CD14-positive monocyte (primary cell): ENCODE data around the gene NBEA. TPM values are rescaled to one million over a fixed set of nuclear protein-coding genes. Genes with fewer than 3 reads are reported as not detected.

Experiments
- DNase-seq, 3 donors: peaks; one replicate each; pipeline ENCODE4 v3.0.0-alpha.2; 2011 to 2022
- H2AFZ ChIP-seq: 2 replicates; pipeline ENCODE4 v1.6.0; 2012; ENCODE audit warnings: mild to moderate bottlenecking, low read depth, low read length, inconsistent platforms; ENCODE audit not compliant: insufficient read depth, poor library complexity, severe bottlenecking
- H3K27ac ChIP-seq, 2 donors: 1 replicate in 1 of 2; 2 replicates in 1 of 2; pipeline ENCODE4 v1.5.1; 2012 to 2013; ENCODE audit warnings: low read length in 2 of 2, control low read depth in 1 of 2, inconsistent platforms in 1 of 2, low read depth in 1 of 2, mild to moderate bottlenecking in 1 of 2
- H3K27me3 ChIP-seq, 2 donors: one replicate each; pipeline versions ENCODE4 v1.6.0 to v1.6.1; 2011 to 2013; ENCODE audit warnings: low read length in 2 of 2; ENCODE audit not compliant: control insufficient read depth in 2 of 2, insufficient read depth in 2 of 2
- H3K36me3 ChIP-seq, 2 donors: replicated peaks in 1 of 2; 1 replicate in 1 of 2; 2 replicates in 1 of 2; pipeline versions ENCODE4 v1.5.1 to v1.6.1; 2012 to 2013; ENCODE audit warnings: low read length in 2 of 2, control low read depth in 1 of 2, inconsistent platforms in 1 of 2, mild to moderate bottlenecking in 1 of 2; ENCODE audit not compliant: insufficient read depth in 2 of 2, control insufficient read depth in 1 of 2
- H3K4me1 ChIP-seq, 2 donors: 1 replicate in 1 of 2; 2 replicates in 1 of 2; pipeline versions ENCODE4 v1.5.1 to v1.6.1; 2012 to 2013; ENCODE audit warnings: low read length in 2 of 2, control low read depth in 1 of 2, inconsistent platforms in 1 of 2, mild to moderate bottlenecking in 1 of 2, moderate library complexity in 1 of 2; ENCODE audit not compliant: insufficient read depth in 2 of 2, control insufficient read depth in 1 of 2
- H3K4me2 ChIP-seq: replicated peaks from 2 replicates; pipeline ENCODE3; 2012; ENCODE audit warnings: low read length, moderate library complexity, mild to moderate bottlenecking; ENCODE audit not compliant: poor library complexity, severe bottlenecking; ENCODE audit errors: extremely low read depth
- H3K4me3 ChIP-seq, 3 experiments: fragments of 200-600 bp in 1 of 3; sonication (generic) in 1 of 3; replicated peaks in 1 of 3; 1 replicate in 2 of 3; 2 replicates in 1 of 3; pipeline ENCODE4 v1.5.1; 2011 to 2013; ENCODE audit warnings: low read length in 3 of 3, mild to moderate bottlenecking in 3 of 3, control low read depth in 2 of 3, low read depth in 2 of 3, inconsistent platforms in 1 of 3, moderate library complexity in 1 of 3
- H3K79me2 ChIP-seq: 2 replicates; pipeline ENCODE4 v1.6.0; 2012; ENCODE audit warnings: mild to moderate bottlenecking, control low read depth, inconsistent platforms, low read length, moderate library complexity; ENCODE audit not compliant: insufficient read depth
- H3K9ac ChIP-seq: 2 replicates; pipeline ENCODE4 v1.6.0; 2017; ENCODE audit warnings: low read length, mild to moderate bottlenecking; ENCODE audit not compliant: insufficient read depth, poor library complexity, severe bottlenecking
- H3K9me3 ChIP-seq, 2 donors: replicated peaks in 1 of 2; 1 replicate in 1 of 2; 2 replicates in 1 of 2; pipeline versions ENCODE4 v1.5.1 to v1.6.1; 2012 to 2013; ENCODE audit warnings: low read length in 2 of 2, control low read depth in 1 of 2; ENCODE audit not compliant: control insufficient read depth in 1 of 2, insufficient read depth in 1 of 2
- H4K20me1 ChIP-seq: 2 replicates; pipeline ENCODE4 v1.6.0; 2012; ENCODE audit warnings: mild to moderate bottlenecking, low read length, control low read depth, moderate library complexity; ENCODE audit not compliant: insufficient read depth
- H3K27ac Mint-ChIP-seq, 7 donors: one replicate each; pipeline ENCODE4 v1.8.0; 2020; ENCODE audit warnings: mild to moderate bottlenecking in 7 of 7, mixed read lengths in 7 of 7, moderate library complexity in 6 of 7, inconsistent platforms in 2 of 7
- H3K27me3 Mint-ChIP-seq, 3 donors: one replicate each; pipeline ENCODE4 v1.8.0; 2021 to 2022; ENCODE audit warnings: low read depth in 3 of 3, mild to moderate bottlenecking in 3 of 3, mixed read lengths in 3 of 3, moderate library complexity in 3 of 3, inconsistent platforms in 1 of 3
- H3K36me3 Mint-ChIP-seq, 2 donors: one replicate each; pipeline ENCODE4 v1.8.0; 2020; ENCODE audit warnings: mixed read lengths in 2 of 2, inconsistent platforms in 1 of 2, mild to moderate bottlenecking in 1 of 2
- H3K4me1 Mint-ChIP-seq: one replicate; pipeline ENCODE4 v1.8.0; 2020; ENCODE audit warnings: mild to moderate bottlenecking, mixed read lengths
- H3K4me3 Mint-ChIP-seq, 2 donors: one replicate each; pipeline ENCODE4 v1.8.0; 2020; ENCODE audit warnings: mild to moderate bottlenecking in 2 of 2, mixed read lengths in 2 of 2, moderate library complexity in 1 of 2
- H3K9me3 Mint-ChIP-seq, 7 donors: one replicate each; pipeline ENCODE4 v1.8.0; 2020 to 2022; ENCODE audit warnings: mixed read lengths in 7 of 7, mild to moderate bottlenecking in 6 of 7, moderate library complexity in 6 of 7, inconsistent platforms in 2 of 7
- CTCF ChIP-seq: fragments of 200-600 bp; IDR thresholded peaks from one replicate; pipeline ENCODE4 v1.8.0; 2022; ENCODE audit warnings: antibody characterized with exemption, mild to moderate bottlenecking
- WGBS: methylation state at CpG from one replicate; pipeline ENCODE4 v1.1.5; 2013; ENCODE audit warnings: missing lambda C conversion rate; ENCODE audit not compliant: insufficient coverage; 5-methylcytosine and 5-hydroxymethylcytosine counted together
- intact Hi-C, 2 donors: fragments of 100-400 bp; cut with micrococcal nuclease; formaldehyde crosslinking; loops; one replicate each; pipeline versions ENCODE4 v1.15.0 to v1.15.1; 2023
- polyA plus RNA-seq, 3 donors: library from polyadenylated mRNA; depleted of rRNA in 1 of 3; unstranded in 2 of 3; stranded (reverse) in 1 of 3; fragments of 300-500 nt in 2 of 3; fragments of >200 nt in 1 of 3; fragmentation: Illumina TruSeq in 2 of 3; gene quantifications; 1 replicate in 2 of 3; 2 replicates in 1 of 3; pipeline ENCODE4 v1.2.3, GENCODE V29; 2012 to 2021

Gene NBEA
- polyA plus RNA-seq, 3 donors = 0.03 to 0.23 (median 0.08) TPM

DNA sequence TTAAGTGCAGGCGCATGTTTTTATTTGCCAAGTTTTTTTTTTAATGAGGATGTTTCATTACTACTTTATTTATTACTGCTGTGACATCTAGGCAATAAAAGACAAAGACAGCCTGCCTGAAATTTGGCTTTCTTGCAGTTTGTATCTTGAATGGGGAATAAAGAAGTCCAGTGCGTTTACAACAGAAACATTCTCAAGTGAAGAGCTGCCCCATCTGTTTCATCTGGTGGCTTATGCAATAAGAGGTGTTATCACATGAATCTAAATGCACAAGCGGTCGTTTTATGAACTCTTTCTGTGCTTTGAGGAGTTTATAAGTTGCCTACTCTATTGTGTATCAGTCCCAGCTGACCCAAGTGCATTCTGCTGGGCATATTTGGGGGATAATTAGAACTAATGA lies 547.0 kb downstream of the NBEA start:
- WGBS = 20% methylated on average over 1 of the region's 4 CpGs
- Histone ChIP-seq H3K79me2 (no peaks in the 10 kb centered on the region), H3K9me3 (no peaks in the 10 kb centered on the region), H3K9ac (no peak overlapping the region), H3K4me3 (no peak overlapping the region), H3K27me3 (no peaks in the 10 kb centered on the region), H3K36me3 (no peaks in the 10 kb centered on the region), H3K27ac (no peak overlapping the region), H3K4me2 (no peak overlapping the region), H4K20me1 (no peaks in the 10 kb centered on the region), H2AFZ (no peak overlapping the region), H3K4me1 (no peaks in the 10 kb centered on the region)
- Mint-ChIP-seq H3K27me3 (peaks cover 0 to 2% (median 2%) of the 10 kb centered on the region in 3 donors), H3K36me3 (no peaks in the 10 kb centered on the region), H3K4me3 (no peak overlapping the region), H3K27ac (no peak overlapping the region), H3K4me1 (no peaks in the 10 kb centered on the region), H3K9me3 (peaks cover 0 to 2% (median 0%) of the 10 kb centered on the region in 7 donors)
- DNase-seq = no peak
- intact Hi-C loops = no loop called here
- no peak for TF ChIP-seq CTCF

- no CpG with 5 or more reads among the region's 1 CpG for whole genome bisulfite sequencing
- Histone ChIP-seq H3K36me3 (no peaks in the 10 kb centered on the region), H2AFZ (no peak overlapping the region), H3K27me3 (no peaks in the 10 kb centered on the region), H3K4me1 (peaks cover 8 to 27% of the 10 kb centered on the region in 2 donors), H3K4me2 (peak overlapping the region; percentile 39), H4K20me1 (no peaks in the 10 kb centered on the region), H3K9ac (no peak overlapping the region), H3K4me3 (peak overlapping the region in 1 of 3 experiments; percentile 46), H3K79me2 (no peaks in the 10 kb centered on the region), H3K27ac (peak overlapping the region; percentile 11 to 58), H3K9me3 (no peaks in the 10 kb centered on the region)
- Mint-ChIP-seq H3K36me3 (no peaks in the 10 kb centered on the region), H3K9me3 (peaks cover 0 to 6% (median 2%) of the 10 kb centered on the region in 7 donors), H3K4me3 (no peak overlapping the region), H3K27ac (peak overlapping the region in 3 of 7 donors; percentile 43 to 56 (median 54)), H3K4me1 (peaks cover 19% of the 10 kb centered on the region), H3K27me3 (no peaks in the 10 kb centered on the region)
- peak in 1 of 3 donors; percentile 4 for DNase-seq
- TF ChIP-seq CTCF = no peak
- intact Hi-C loops = no loop called here
Observed at GRCh38 chr13:35496006-35496405, 553.9 kb downstream of the NBEA start.
